GM18907 (cell line): Measurements from ENCODE around the gene PIK3C2G.

Experiments used
- ATAC-seq: cut with Tn5 transposase; IDR thresholded peaks from one replicate; pipeline ENCODE4 v1.9.1; 2021; ENCODE audit warnings: mild to moderate bottlenecking, moderate library complexity; ENCODE audit not compliant: unreplicated experiment

PIK3C2G gene

DNA sequence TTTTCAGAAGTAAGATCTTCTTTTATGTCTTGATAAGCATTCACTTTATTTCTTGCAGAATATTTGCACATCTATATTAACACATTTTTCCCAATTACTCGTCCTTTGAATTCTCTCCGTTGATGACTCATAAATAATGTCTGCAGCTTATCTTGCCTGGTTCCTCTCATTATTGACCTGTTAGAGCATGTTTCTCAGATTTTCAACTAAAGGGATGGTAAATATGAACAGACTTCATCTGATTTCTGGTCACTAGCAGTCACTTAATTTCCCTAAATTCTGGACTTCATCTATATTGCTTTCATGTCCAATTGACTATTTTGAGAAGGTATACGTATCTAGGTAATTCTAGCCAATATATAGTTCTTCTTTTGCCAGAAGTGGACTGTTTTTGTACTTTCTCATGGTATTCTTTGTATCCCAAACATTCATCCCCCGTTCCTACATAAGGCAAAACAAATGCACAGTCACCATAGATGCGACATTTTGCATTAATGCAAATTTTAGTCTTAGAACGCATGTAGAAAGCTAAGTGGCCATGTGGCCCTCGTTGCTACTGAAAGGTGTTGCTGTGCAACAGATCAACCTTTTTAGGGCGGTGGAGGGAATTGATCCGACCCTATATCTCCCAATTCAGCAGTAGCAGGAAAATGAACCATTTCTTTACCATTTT, 6.2 kb downstream of the PIK3C2G start:
- ATAC-seq = no peak

DNA sequence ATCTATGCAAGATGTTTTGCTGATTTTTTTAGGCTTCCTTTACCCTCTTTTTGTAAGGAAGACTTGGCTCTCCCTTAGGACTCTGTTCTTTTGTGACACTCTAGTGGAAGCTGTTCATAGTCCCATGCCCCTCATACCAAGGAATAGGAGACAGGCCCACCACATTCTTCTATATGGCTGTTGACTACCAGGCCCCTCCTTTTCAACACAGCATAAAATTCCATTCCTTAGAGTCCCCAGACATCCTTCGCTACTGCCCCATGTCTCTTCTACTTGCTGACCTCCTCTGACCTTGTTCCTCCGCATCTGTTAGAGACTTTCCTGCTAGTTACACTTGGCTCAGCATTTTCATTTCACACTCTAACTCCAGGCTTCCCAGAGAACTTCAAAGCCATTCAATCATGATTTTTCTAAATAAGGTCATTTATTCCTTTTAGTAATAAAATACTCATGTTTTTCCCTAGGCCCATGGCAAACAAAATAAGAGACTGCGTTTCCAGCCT, 9.7 kb downstream of the PIK3C2G start:
- ATAC-seq = no peak

DNA sequence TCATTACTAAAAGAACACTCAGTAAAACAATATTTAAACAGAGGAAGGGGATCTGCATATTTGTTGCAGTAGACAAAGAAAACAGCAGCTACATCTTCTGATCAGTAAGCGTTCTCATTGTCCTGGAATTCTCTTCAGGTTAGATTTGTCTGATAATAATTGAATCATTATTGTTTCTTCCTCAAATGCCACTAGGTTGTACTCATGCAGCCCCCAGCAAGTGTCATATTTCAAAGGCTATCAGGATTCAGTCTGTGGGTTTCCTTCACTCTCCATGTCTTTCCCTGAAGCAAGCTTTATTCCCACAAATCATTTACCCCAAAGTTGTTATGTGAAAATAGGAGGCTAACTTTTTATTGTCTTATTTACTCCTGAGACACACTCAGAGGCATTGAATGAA, 14.7 kb downstream of the PIK3C2G start:
- ATAC-seq = no peak

DNA sequence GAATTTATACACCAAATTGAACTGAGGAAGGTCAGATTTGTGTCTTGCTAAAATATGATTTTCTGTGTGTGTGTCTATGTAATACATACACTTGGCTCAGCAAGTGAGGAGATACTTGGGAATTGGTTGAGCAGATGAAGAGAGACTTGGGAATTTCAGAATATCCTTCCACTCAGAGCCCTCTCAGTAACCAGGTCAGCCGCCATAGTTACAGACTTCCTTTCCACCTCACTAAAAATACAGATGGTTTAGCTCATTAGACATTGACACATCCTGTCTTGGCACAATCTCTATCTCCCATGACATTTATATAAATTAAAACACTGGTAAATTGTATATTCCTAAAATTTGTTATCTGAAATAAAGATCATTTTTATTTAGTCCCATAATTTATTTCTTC, 15.9 kb downstream of the PIK3C2G start:
- ATAC-seq = no peak

DNA sequence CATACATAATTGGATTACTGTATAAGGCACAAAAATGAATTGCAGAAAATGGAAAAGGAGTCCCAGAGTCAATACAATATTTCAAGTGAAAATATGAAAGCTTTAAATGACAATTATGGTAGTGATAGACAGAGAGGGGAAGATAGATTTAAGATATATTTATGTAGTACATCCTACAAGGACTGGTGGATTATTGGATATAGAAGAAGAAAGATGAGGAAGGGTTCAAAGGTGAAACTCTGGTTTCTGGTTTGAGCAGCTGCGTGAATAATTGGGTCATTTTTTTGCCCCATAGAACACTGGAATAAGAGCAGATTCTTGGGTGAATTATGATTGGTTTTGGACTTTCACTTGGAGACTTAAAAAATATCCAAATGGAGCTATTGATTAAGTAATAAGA, 19.4 kb downstream of the PIK3C2G start:
- ATAC-seq = no peak

DNA sequence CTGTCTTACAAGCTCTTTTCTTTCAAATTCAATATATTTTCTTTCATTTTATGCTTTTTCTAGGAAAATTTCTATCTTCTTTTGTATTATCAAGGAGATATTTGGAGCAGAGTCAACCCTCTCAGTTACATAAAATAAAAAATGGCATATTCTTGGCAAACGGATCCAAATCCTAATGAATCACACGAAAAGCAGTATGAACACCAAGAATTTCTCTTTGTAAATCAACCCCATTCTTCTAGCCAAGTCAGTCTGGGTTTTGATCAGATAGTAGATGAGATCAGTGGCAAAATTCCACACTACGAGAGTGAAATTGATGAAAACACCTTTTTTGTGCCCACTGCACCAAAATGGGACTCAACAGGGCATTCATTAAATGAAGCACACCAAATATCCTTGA, 20.6 kb downstream of the PIK3C2G start:
- no peak for ATAC-seq

DNA sequence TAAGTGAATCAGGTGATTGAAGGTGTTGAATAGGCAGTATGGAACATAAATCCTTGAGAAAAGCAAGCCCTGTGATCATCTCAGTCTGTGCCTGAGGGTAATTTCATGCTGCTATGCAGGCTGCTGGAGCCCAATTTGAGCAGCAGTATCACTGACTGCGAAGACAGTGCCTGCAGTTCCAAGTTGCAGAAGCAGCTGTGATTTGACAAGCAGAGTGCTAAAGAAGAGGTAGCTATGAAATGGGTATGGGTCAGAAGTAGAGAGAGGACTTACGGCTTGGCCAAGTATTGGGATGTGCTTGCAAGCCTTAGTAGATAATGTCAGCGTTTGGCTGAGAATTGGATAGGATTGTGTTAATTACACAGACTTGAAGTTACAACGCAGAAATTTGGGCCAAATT, 22.5 kb downstream of the PIK3C2G start:
- ATAC-seq = no peak

DNA sequence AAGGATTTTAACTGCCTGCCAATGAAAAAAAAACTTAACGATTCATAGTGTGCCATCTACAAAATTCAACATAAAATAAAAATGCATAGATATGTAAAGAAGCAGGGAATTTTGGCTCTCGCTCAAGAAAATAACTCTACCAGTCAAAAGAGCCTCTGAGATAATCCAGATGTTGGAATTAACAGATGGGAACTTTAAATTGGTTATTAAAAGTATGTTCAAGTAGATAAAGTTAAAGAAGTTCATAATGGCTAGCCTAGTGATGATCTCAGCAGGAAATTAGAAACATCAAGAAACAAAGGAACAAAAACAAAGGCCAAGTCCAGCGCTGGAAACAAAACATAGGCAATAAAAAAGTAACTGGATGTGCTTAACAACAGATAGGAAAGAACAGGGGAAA, 23.1 kb downstream of the PIK3C2G start:
- no peak for ATAC-seq

DNA sequence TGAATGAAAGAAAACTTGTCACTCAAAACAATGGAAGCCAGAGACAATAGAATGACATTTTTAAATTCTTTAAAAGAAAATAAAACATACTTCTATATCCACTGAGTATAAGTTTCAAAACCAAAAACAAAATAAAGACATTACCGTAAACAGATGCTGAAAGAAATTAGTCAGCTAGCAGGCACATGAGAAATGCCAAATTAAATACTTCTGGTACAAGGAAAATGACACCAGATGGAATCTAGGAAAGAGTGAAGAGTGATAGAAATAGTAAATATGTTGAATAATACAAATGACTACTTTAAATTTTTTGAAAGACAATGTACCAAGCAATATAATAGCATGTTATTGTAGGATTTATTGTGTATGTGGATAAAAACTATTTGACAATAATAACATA, 23.8 kb downstream of the PIK3C2G start:
- ATAC-seq = no peak

DNA sequence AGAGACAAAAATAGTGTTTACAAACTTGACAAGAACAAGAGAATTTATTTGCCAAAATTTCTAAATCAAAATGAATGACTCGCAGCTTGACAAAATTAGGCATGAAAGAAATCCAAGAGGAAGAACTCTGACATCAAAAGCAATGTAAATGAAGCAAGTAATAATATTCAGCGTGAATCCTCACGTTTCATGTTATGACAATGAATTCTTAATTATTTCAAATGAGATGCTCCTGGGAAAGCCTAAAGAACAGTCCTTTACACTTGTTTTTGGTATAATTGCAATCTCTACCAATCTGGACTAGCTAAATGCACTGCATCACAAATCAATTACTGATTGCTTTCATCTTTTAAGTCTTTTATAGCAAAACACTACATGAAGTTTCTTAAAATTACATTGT, 29.1 kb downstream of the PIK3C2G start:
- ATAC-seq = no peak

DNA sequence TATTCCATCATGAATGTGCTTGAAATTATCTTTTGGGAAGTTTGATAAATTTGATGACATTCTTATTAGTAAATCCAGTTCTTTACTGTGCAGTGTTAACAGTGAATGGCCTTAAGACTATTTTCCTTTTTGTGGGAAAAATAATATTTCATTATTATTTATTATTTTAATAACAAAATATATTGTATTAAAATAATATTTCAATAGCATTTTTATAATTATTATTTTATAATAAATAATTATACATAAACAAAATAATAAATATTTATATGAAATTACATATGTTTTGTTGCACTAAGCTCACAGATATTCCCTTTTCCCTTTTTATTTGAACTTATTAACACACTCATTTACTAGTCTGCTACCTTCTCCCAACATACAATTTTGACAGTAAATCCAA, 33.6 kb downstream of the PIK3C2G start:
- no peak for ATAC-seq

DNA sequence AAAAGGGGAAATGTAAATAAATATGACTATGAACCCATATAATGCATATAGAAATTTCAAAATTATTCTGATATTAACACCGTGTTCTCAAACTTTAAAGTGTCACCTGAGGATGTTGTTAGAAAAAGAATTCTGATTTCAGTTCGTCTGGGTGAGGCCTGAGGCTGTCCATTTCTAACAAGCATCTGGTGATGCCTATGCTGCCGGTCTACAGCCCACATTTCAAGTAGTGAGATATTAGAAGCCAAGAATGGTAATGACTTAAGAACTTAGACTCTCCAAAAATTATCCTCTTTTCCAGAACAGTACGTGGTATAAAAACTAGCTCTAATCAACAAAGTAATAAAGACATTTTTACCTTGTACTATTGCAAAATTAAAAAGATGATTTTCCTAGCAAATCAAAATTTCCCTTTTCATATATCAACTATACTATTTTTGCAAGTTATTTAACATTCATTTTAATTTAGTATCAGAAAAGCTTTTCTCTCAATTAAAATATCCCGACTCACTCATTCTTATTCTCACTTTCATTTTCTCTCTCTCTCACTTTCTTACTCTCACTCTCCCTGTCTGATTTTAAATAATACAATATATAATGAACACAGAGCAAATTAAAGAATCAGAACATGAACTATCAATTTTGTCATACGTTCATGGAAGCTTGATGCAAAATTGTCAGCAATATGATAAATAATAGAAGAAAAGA, 35.0 kb downstream of the PIK3C2G start:
- ATAC-seq = no peak

DNA sequence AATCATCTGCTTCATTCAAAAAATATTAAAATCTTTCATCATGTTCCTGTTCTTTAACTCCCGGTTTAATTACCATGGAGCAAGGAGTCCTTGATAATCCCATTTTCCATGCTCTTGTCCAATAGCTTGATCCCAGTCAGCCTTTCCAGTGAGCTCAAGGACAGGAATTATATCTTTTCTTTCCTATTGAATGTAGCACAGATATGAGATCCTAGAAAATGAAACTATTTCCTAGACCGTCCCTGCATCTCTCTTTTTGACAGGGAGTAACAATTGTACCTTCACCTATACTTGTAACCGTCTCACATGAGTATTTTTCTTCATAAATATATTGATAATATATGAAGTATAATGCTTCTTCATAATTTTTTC, 35.6 kb downstream of the PIK3C2G start:
- ATAC-seq = no peak

DNA sequence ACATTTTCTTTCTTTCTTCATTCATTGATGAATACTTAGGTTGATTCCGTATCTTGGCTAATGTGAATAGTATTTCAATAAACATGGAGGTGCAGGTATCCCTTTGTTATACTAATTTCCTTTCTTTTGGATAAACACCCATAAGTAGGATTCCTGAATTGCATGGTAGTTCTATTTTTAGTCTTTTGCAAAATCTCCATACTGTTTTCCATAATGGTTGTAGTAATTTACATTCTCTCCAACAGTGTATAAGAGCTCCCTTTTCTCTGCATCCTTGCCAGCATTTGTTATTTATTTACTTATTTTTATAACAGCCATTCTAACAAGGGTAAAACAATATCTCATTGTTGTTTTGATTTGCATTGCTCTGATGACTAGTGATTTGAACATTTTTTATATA, 36.6 kb downstream of the PIK3C2G start:
- ATAC-seq = no peak

DNA sequence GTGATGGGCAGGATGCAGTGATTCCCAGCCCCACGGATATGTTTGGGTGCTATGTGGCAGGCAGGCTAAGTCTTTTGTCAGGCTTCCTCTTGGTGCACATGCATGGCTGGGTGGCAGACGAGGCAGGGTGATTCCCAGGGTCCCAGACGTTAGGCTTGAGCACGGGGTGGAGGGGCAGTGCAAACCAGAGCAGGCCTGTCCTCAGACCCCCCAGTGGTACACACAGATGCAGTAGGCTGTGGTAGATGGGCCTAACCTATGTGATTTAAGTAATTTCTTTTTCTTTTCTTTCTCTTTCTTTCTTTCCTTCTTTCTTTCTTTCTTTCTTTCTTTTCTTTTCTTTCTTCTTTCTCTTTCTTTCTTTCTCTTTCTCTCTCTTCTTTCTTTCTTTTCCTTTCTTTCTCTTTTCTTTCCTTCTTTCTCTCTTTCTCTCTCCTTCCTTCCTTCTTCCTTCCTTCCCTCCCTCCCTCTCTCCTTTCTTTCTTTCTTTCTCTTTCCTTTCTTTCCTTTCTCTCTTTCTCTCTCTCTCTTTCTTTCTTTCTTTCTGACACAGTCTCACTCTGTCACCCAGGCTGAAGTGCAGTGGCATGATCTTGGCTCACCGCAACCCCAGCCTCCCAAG, 41.6 kb downstream of the PIK3C2G start:
- no peak for ATAC-seq

DNA sequence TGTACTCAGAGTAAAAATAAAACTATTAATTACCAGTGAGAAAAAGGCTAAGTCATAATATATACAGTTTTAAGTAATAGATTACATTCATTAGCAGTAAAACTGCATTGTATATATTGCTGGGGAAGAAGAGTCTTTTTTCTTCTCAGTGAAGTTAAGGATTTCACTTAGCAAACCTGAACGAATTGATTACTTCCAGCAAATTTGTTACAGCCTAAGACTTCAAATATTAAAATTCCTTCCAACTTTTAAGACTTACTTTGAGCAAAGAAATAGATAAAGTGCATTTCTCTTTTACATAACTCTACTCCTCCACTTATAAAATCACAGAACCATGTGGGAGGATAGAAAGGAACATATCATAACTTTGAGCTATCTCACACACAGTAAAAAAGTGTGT, 43.3 kb downstream of the PIK3C2G start:
- no peak for ATAC-seq

DNA sequence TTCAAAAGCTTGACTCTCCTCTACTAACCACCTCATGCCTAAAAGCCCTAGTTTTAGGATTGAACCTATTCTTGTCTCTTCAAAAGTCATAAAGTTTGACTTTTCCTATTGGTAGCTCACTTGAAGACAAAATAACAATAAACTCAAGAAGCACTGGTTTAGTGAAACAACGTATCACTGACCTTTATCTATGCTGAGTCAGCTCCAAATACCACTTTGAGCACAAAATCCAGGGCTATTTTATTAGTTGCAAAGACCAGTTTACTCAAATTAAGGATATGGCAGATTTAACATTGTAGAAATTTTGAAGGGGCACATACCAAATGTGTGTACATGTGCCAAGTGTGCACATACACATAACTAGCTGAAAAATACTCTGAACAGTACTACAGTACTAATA, 45.0 kb downstream of the PIK3C2G start:
- no peak for ATAC-seq

DNA sequence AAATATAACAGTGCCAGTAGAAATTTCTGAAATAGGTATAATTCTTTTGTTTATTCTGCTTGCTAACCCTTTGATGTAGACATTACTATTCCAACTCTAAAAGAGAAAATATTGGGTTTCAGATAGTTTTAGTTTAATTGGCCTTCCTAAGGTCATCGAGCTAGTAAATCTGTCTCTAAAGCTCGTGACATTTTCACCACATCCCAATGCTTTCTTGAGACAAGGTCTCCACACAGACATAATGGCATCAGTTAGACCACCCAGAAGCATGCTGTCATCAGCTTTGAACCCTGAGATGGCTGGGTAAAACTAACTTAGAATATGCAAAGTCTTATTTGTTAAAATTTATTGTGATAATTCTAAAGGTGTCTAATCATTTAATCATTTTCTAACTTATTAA, 52.0 kb downstream of the PIK3C2G start:
- ATAC-seq = no peak

DNA sequence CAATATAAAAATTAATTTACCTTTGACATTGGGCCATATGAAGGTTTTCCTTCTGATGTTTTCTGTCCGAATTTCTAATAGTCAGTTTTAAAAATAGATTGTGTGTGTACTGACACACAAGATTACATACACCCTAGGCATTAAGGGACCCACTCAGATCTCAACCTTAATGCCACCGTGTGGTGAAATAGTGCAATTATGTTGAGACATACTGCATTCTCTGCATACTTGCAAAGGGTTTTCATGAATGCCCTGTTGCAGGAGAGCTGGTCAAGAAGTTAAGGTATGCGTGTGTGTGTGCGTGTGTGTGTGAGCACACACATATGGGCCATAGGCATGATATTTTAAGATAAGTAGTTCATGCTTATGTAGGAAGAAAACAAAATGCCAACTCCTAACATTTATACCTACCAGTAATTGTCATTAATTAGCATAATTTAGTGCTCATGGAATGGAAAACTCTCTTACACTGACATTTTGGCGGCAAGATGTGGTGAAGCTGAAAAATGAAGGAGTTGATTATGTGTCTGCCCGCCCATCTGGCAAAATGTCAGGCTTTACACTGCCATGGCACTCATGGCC, 58.8 kb downstream of the PIK3C2G start:
- ATAC-seq = no peak

DNA sequence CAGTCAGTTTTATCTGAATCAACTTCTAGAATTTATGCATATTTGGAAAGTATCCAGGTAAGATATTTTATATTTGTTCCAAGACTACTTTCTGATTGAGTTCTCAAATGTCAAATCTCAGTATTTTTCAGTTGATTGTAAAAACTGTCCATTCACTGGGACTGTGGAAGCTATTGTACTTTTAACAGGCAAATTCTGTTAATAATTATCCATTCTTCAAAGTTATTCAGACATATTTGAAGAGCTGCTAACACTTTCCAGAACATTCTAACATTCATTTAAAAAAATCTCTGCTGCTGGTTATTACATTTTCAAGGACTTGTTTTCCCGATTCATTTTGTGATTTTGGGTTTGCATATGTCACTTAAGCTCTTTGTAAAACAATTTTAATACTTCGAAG, 59.7 kb downstream of the PIK3C2G start:
- no peak for ATAC-seq

DNA sequence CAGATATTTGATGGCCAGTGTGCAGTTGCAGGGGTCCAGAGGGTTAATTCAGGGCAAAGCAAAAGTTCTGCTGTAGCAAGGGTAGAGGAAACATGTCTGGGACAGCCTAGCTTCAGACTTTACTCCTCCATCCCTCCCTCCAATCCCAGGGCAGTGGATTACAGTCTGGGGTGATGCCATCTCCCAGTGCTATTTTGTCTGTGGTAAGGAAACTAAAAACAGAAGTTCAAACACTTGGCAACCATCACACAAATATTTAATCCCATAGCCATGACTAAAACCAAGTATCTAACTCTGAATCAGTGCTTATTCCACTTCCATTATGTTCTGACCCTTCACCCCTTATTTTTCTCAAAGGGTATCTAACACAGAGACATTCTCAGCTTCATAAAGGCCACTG, 61.8 kb downstream of the PIK3C2G start:
- no peak for ATAC-seq

DNA sequence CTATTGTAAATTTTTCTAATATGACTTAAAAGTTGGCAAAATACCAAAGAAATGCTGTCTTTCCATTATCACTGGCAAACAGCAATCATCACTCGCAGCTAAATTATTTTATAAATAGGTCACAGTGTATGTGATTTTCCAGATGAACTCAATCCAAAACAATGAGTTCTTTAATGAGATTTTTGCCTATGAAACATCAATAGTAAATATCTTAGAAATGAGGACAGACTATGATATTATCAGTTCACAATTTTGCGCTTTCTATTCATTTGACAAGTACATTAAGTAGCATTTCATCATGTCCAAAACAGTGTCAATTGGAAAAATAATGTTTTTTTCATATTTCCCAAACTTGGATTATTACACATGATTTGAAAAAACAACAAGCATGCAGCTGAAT, 65.7 kb downstream of the PIK3C2G start:
- no peak for ATAC-seq
